Ecto neural progenitor cell (in vitro differentiated cells): ENCODE data around the gene ARHGEF16.

Source experiments
- DNase-seq: peaks from one replicate; pipeline ENCODE4 v3.0.0-alpha.2; 2018; ENCODE audit warnings: low spot score

ARHGEF16 gene

GRCh38 chr1:3422638-3423037, 31.8 kb upstream of the ARHGEF16 start:
- no peak for DNase-seq

- DNase-seq, result no peak
These were observed 31.1 kb upstream of the ARHGEF16 start for GRCh38 chr1:3423245-3423829.

GRCh38 chr1:3423896-3424611, 30.4 kb upstream of the ARHGEF16 start:
- no peak for DNase-seq

GRCh38 chr1:3425486-3426215, 28.8 kb upstream of the ARHGEF16 start:
- no peak for DNase-seq

- DNase-seq, result no peak
These were observed 27.4 kb upstream of the ARHGEF16 start for GRCh38 chr1:3426956-3427535.

- DNase-seq, result no peak
These were observed 26.5 kb upstream of the ARHGEF16 start for GRCh38 chr1:3427711-3428704.

- no peak for DNase-seq
These were observed 25.6 kb upstream of the ARHGEF16 start for GRCh38 chr1:3428899-3429298.

- DNase-seq, result no peak
These were observed 25.1 kb upstream of the ARHGEF16 start for GRCh38 chr1:3429320-3429719.

GRCh38 chr1:3429766-3430165, 24.7 kb upstream of the ARHGEF16 start:
- DNase-seq, result no peak

- DNase-seq, result no peak
These were observed 24.1 kb upstream of the ARHGEF16 start for GRCh38 chr1:3430406-3430805.

- DNase-seq, result no peak
These were observed 23.6 kb upstream of the ARHGEF16 start for GRCh38 chr1:3430820-3431219.

- DNase-seq, result peak; percentile 72
These were observed 23.2 kb upstream of the ARHGEF16 start for GRCh38 chr1:3431266-3431665.

GRCh38 chr1:3431686-3432085, 22.8 kb upstream of the ARHGEF16 start:
- DNase-seq, result no peak

- no peak for DNase-seq
These were observed 22.2 kb upstream of the ARHGEF16 start for GRCh38 chr1:3432306-3432705.

GRCh38 chr1:3433076-3433475, 21.4 kb upstream of the ARHGEF16 start:
- DNase-seq, result no peak

GRCh38 chr1:3433596-3434320, 20.7 kb upstream of the ARHGEF16 start:
- DNase-seq, result no peak

- DNase-seq, result no peak
These were observed 19.9 kb upstream of the ARHGEF16 start for GRCh38 chr1:3434406-3435110.

- no peak for DNase-seq
These were observed 18.8 kb upstream of the ARHGEF16 start for GRCh38 chr1:3435666-3436065.

GRCh38 chr1:3436451-3436850, 18.0 kb upstream of the ARHGEF16 start:
- no peak for DNase-seq

- no peak for DNase-seq
These were observed 17.6 kb upstream of the ARHGEF16 start for GRCh38 chr1:3436901-3437300.
